ENCODE data around the gene DES. TPM values are rescaled to one million over a fixed set of nuclear protein-coding genes. Genes with fewer than 3 reads are reported as not detected.

DES gene
- total and polyA plus RNA-seq, 2 of the 4 experiments (the other 2 are of a cell fraction), result 4.3 to 4.9 TPM

DNA sequence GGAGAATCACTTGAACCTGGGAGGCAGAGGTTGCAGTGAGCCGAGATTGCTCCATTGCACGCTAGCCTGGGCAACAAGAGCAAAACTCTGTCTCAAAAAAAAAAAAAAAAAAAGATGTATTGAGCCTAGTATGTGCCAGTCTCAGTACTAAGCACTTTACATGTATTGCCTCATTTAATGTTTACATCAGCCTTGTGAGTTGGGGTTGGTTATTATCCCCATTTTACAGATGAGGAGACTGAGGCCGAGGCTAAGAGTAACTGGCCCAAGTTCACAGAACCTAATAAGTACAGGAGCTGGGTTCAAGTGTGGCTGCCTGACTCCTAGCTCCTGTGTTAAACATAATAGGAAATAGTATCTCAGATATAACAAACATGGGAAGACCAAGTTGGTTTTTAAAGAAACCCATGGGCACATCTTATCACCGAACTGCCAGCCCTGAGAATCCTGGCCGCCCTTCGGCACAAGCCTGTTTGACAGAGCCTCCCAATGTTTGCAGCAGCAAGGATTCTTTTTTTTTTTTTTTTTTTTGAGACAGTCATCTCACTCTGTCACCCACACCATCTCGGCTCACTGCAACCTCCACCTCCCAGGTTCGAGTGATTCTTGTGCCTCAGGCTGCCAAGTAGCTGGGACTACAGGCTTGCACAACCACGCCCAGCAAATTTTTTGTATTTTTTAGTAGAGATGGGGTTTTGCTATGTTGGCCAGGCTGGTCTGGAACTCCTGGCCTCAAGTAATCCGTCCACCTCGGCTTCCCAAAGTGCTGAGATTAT is 56.3 kb downstream of the DES start:
- no peaks in the 10 kb centered on the region for H3K27me3 ChIP-seq (ENCODE audit: control insufficient read depth, insufficient read depth, low read length)
- peaks cover 6% of the 10 kb centered on the region for H3K4me1 ChIP-seq (ENCODE audit: control insufficient read depth, insufficient read depth, low read length)
- no peak overlapping the region for H3K18ac ChIP-seq (ENCODE audit: low read depth, low read length)
- ChIA-PET POLR2A (ENCODE audit: unreplicated experiment) (no interaction called here), CTCF (interaction anchor here (1.0 kb wide), 1 partner anchor 11 kb away, joined by 3 read pairs; no protein-coding TSS in a partner anchor)
- no peak overlapping the region for H4K8ac ChIP-seq (ENCODE audit: low read depth in 2 of 2, low read length in 2 of 2)
- no peak overlapping the region for H2BK20ac ChIP-seq (ENCODE audit: low read depth, low read length)
- H2AK9ac ChIP-seq (replicated peaks; ENCODE audit: low read depth, low read length, poor library complexity), result no peak overlapping the region
- H3K4me2 ChIP-seq (ENCODE audit: low read depth, low read length), result no peak overlapping the region
- no peak overlapping the region for H3K4me3 ChIP-seq (ENCODE audit: insufficient read depth, low read depth, low read length)
- no peak overlapping the region for H3K56ac ChIP-seq (ENCODE audit: extremely low read depth, insufficient read depth, low read length)
- H4K5ac ChIP-seq (ENCODE audit: low read depth, low read length), result no peak overlapping the region
- no CpG with 5 or more reads among the region's 11 CpGs for WGBS, 2 experiments (ENCODE audit: extremely low coverage in 2 of 2, insufficient read length in 1 of 2)
- no peaks in the 10 kb centered on the region for H3K9me1 ChIP-seq (ENCODE audit: insufficient read depth, low read length)
- H3K9me3 ChIP-seq (ENCODE audit: control insufficient read depth, insufficient read depth, low read length), result no peaks in the 10 kb centered on the region
- intact Hi-C loops (cut with micrococcal nuclease), result no loop called here
- DNase-seq (no peak), ATAC-seq (ENCODE audit: low read depth) (no peak)
- no peak overlapping the region for H2BK120ac ChIP-seq (ENCODE audit: low read depth, low read length)
- no peaks in the 10 kb centered on the region; the same call in 1 of the 2 replicates for H4K20me1 ChIP-seq (ENCODE audit: insufficient read depth, low read length)
- H2AK5ac ChIP-seq (ENCODE audit: low read depth, low read length), result no peak overlapping the region
- TF ChIP-seq, protein P1, sequence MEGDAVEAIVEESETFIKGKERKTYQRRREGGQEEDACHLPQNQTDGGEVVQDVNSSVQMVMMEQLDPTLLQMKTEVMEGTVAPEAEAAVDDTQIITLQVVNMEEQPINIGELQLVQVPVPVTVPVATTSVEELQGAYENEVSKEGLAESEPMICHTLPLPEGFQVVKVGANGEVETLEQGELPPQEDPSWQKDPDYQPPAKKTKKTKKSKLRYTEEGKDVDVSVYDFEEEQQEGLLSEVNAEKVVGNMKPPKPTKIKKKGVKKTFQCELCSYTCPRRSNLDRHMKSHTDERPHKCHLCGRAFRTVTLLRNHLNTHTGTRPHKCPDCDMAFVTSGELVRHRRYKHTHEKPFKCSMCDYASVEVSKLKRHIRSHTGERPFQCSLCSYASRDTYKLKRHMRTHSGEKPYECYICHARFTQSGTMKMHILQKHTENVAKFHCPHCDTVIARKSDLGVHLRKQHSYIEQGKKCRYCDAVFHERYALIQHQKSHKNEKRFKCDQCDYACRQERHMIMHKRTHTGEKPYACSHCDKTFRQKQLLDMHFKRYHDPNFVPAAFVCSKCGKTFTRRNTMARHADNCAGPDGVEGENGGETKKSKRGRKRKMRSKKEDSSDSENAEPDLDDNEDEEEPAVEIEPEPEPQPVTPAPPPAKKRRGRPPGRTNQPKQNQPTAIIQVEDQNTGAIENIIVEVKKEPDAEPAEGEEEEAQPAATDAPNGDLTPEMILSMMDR (conservative IDR thresholded peaks at IDR 0.05; ENCODE audit: low read depth, low read length), result no peak
- TF ChIP-seq NFE2L2 (IDR thresholded peaks at IDR 0.05; ENCODE audit: low read depth, low read length), result no peak
- TF ChIP-seq MXI1 (IDR thresholded peaks at IDR 0.05; ENCODE audit: borderline replicate concordance, low read depth, low read length), result no peak
- no peak for TF ChIP-seq RAD21 (IDR thresholded peaks at IDR 0.05; ENCODE audit: low read length)
- no peak for TF ChIP-seq MAZ (IDR thresholded peaks at IDR 0.05; ENCODE audit: borderline replicate concordance, low read depth, low read length)
- TF ChIP-seq POLR2A (IDR thresholded peaks at IDR 0.05; ENCODE audit: low read depth, low read length), result no peak
- TF ChIP-seq CEBPB (IDR thresholded peaks at IDR 0.05; ENCODE audit: low read depth, low read length), result no peak
- no peak for TF ChIP-seq RCOR1 (IDR thresholded peaks at IDR 0.05; ENCODE audit: insufficient replicate concordance, low read length)
- TF ChIP-seq SMC3 (IDR thresholded peaks at IDR 0.05; ENCODE audit: low read depth, low read length), result no peak
- no peak for TF ChIP-seq RFX5 (IDR thresholded peaks at IDR 0.05; ENCODE audit: low read depth, low read length)
- no peak for TF ChIP-seq BHLHE40 (IDR thresholded peaks at IDR 0.05; ENCODE audit: low read depth, low read length)
- TF ChIP-seq FOS (IDR thresholded peaks at IDR 0.05; ENCODE audit: low read depth, low read length), result no peak
- TF ChIP-seq, protein P2, sequence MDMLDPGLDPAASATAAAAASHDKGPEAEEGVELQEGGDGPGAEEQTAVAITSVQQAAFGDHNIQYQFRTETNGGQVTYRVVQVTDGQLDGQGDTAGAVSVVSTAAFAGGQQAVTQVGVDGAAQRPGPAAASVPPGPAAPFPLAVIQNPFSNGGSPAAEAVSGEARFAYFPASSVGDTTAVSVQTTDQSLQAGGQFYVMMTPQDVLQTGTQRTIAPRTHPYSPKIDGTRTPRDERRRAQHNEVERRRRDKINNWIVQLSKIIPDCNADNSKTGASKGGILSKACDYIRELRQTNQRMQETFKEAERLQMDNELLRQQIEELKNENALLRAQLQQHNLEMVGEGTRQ (IDR thresholded peaks at IDR 0.05; ENCODE audit: low read depth, low read length), result no peak
- no peak for TF ChIP-seq CHD1 (IDR thresholded peaks at IDR 0.05; ENCODE audit: low read depth, low read length)
- dilution Hi-C loops (cut with HindIII; ENCODE audit: low sequenced_read_pairs, unreplicated experiment), result no loop called here
- H3K36me3 ChIP-seq (ENCODE audit: control insufficient read depth, insufficient read depth, low read length), result peaks cover 51% of the 10 kb centered on the region; the same call in 1 of the 2 replicates
- BruUV-seq (replicated peaks), result no TSS peak
- in situ Hi-C loops (cut with MboI; ENCODE audit: low sequenced_read_pairs), result no loop called here
- H3K79me1 ChIP-seq (ENCODE audit: low read depth in 1 of 2, low read length in 2 of 2), result no peaks in the 10 kb centered on the region; a peak in 1 of 4 replicates
- no peak overlapping the region for H3K4ac ChIP-seq (ENCODE audit: low read depth, low read length)
- H3K27ac ChIP-seq (ENCODE audit: insufficient read depth, low read length), result no peak overlapping the region
- H2BK15ac ChIP-seq (ENCODE audit: low read depth, low read length), result no peak overlapping the region
- no peak overlapping the region for H3K9ac ChIP-seq (ENCODE audit: low read depth, low read length)
- H3K23ac ChIP-seq (ENCODE audit: low read depth, low read length), result no peak overlapping the region
- H4K91ac ChIP-seq (ENCODE audit: insufficient read depth, low read depth, low read length), result no peak overlapping the region
- H2BK5ac ChIP-seq (ENCODE audit: low read depth, low read length, poor library complexity, severe bottlenecking), result no peak overlapping the region
- no peak overlapping the region for H3K14ac ChIP-seq (replicated peaks; ENCODE audit: low read depth, low read length)
- H2AFZ ChIP-seq (replicated peaks; ENCODE audit: low read length, poor library complexity), result no peak overlapping the region
